ENCODE measurements around the gene MRPL58. TPM values are rescaled to one million over a fixed set of nuclear protein-coding genes. Genes with fewer than 3 reads are reported as not detected.

The MRPL58 gene
- total RNA-seq, 2 experiments from 2014 or later: 75.3 to 84.2 TPM

DNA sequence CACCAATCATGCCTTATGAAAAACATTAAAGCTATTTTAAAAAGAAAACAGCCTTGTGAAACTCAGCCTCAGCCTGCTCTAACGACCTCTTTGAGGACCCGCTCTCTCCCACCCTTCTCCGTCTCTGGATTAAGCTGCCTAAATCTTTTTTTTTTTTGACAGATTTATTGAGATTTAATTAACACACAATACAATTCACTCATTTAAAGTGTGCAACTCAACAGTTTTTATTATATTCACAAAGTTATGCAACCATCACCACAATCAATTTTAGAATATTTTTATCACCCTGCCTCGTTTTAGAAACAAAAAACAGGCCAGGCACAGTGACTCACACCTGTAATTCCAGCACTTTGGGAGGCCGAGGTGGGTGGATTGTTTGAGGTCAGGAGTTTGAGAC is 16.6 kb upstream of the MRPL58 start:
- intact Hi-C loops (cut with micrococcal nuclease; ENCODE audit: unreplicated experiment): no loop called here
- H3K79me2 ChIP-seq (ENCODE audit: insufficient read depth, low read depth, low read length): no peaks in the 10 kb centered on the region
- H3K27ac ChIP-seq (ENCODE audit: low read depth, low read length, poor library complexity, severe bottlenecking): no peak overlapping the region
- no peak overlapping the region for H3K4me3 ChIP-seq (ENCODE audit: low read depth, low read length, poor library complexity, severe bottlenecking)
- ChIA-PET CTCF (ENCODE audit: unreplicated experiment) (no interaction called here), POLR2A (interaction anchor here (1.0 to 2.3 kb wide), 3 partner anchors 8 to 17 kb away, joined by 6 to 9 read pairs (median 6); partner anchors contain the start of genes CDR2L and MRPL58)
- H2AFZ ChIP-seq (ENCODE audit: low read length): no peak overlapping the region
- no peaks in the 10 kb centered on the region for H3K9me2 ChIP-seq (ENCODE audit: insufficient read depth, low read length)
- no TSS peak for BruUV-seq (replicated peaks)
- TF ChIP-seq, protein P1, sequence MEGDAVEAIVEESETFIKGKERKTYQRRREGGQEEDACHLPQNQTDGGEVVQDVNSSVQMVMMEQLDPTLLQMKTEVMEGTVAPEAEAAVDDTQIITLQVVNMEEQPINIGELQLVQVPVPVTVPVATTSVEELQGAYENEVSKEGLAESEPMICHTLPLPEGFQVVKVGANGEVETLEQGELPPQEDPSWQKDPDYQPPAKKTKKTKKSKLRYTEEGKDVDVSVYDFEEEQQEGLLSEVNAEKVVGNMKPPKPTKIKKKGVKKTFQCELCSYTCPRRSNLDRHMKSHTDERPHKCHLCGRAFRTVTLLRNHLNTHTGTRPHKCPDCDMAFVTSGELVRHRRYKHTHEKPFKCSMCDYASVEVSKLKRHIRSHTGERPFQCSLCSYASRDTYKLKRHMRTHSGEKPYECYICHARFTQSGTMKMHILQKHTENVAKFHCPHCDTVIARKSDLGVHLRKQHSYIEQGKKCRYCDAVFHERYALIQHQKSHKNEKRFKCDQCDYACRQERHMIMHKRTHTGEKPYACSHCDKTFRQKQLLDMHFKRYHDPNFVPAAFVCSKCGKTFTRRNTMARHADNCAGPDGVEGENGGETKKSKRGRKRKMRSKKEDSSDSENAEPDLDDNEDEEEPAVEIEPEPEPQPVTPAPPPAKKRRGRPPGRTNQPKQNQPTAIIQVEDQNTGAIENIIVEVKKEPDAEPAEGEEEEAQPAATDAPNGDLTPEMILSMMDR (conservative IDR thresholded peaks at IDR 0.05; ENCODE audit: low read length): no peak
- no peak for TF ChIP-seq EZH2phosphoT487 (IDR thresholded peaks at IDR 0.05; ENCODE audit: borderline replicate concordance, low read depth, low read length)
- no peaks in the 10 kb centered on the region for H4K20me1 ChIP-seq (ENCODE audit: insufficient read depth, low read length)
- no peaks in the 10 kb centered on the region for H3K9me3 ChIP-seq (ENCODE audit: low read length)
- H3K4me2 ChIP-seq (ENCODE audit: low read length): no peak overlapping the region
- DNase-seq (ENCODE audit: low spot score): no peak
- no peaks in the 10 kb centered on the region for H3K36me3 ChIP-seq (ENCODE audit: insufficient read depth, low read length)
- H3K4me1 ChIP-seq (ENCODE audit: insufficient read depth, low read length, poor library complexity, severe bottlenecking): peaks cover 8% of the 10 kb centered on the region

DNA sequence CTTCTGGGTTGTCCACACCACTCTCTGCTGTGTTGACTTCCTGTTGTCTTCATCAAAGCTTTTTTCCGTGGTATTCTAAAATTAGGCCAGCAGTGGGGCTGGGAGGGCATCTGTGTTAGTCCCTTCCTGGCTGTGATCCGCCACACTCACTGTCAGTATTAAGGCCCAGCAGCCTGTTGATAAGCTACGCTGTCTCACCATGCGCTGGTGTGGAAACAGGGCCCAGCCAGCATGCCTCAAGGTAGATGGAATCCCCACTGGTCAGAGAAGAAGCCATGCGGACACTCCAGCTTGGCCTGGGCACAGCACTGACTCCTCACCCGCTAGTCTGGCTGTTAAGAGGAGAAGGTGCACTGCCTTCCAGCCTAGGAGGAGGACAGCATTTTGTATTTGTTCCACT is 13.7 kb upstream of the MRPL58 start:
- no TSS peak for BruUV-seq (replicated peaks)
- ChIA-PET POLR2A (no interaction called here), CTCF (ENCODE audit: unreplicated experiment) (interaction anchor here (0.8 kb wide), 1 partner anchor 25 kb away, joined by 3 read pairs; no protein-coding TSS in a partner anchor)
- Histone ChIP-seq H2AFZ (ENCODE audit: low read length) (0 out of 2 replicates have a peak overlapping the region, but pooled peaks have one; percentile 2), H3K4me2 (ENCODE audit: low read length) (no peak overlapping the region), H3K9me3 (ENCODE audit: low read length) (no peaks in the 10 kb centered on the region), H3K9me2 (ENCODE audit: insufficient read depth, low read length) (no peaks in the 10 kb centered on the region), H4K20me1 (ENCODE audit: insufficient read depth, low read length) (no peaks in the 10 kb centered on the region), H3K4me1 (ENCODE audit: insufficient read depth, low read length, poor library complexity, severe bottlenecking) (no peaks in the 10 kb centered on the region), H3K27ac (ENCODE audit: low read depth, low read length, poor library complexity, severe bottlenecking) (no peak overlapping the region), H3K79me2 (ENCODE audit: insufficient read depth, low read depth, low read length) (no peaks in the 10 kb centered on the region), H3K4me3 (ENCODE audit: low read depth, low read length, poor library complexity, severe bottlenecking) (no peak overlapping the region), H3K36me3 (ENCODE audit: insufficient read depth, low read length) (no peaks in the 10 kb centered on the region)
- intact Hi-C loops (cut with micrococcal nuclease; ENCODE audit: unreplicated experiment): no loop called here
- DNase-seq (ENCODE audit: low spot score): no peak
- TF ChIP-seq, protein P1 (conservative IDR thresholded peaks at IDR 0.05; ENCODE audit: low read length): no peak
- no peak for TF ChIP-seq EZH2phosphoT487 (IDR thresholded peaks at IDR 0.05; ENCODE audit: borderline replicate concordance, low read depth, low read length)

DNA sequence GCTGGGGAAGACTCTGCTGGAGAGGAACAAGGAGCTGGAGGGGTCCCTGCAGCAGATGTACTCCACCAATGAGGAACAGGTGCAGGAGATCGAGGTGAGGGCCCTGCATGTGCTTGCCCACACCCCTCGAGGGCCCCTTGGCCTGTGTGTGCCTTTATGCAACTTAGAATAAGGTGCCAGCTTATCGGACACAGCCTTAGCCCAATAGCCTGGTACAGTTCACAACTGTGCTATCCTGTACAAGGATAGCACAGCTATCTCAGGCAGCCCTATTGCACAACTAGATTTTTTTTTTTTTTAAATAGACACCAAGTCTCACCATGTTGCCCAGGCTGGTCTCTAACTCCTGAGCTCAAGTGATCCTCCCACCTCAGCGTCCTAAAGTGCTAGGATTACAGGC is 12.9 kb upstream of the MRPL58 start:
- H3K4me2 ChIP-seq (ENCODE audit: low read length): no peak overlapping the region
- H3K4me1 ChIP-seq (ENCODE audit: insufficient read depth, low read length, poor library complexity, severe bottlenecking): no peaks in the 10 kb centered on the region
- POLR2A ChIA-PET: interaction anchor here (0.5 to 0.6 kb wide), 2 partner anchors 11 to 385 kb away, joined by 3 to 10 read pairs; no protein-coding TSS in a partner anchor
- no peaks in the 10 kb centered on the region for H3K36me3 ChIP-seq (ENCODE audit: insufficient read depth, low read length)
- TF ChIP-seq EZH2phosphoT487 (IDR thresholded peaks at IDR 0.05; ENCODE audit: borderline replicate concordance, low read depth, low read length): no peak
- TF ChIP-seq, protein P1 (conservative IDR thresholded peaks at IDR 0.05; ENCODE audit: low read length): no peak
- no peaks in the 10 kb centered on the region for H3K9me3 ChIP-seq (ENCODE audit: low read length)
- no peak for DNase-seq (ENCODE audit: low spot score)
- H3K9me2 ChIP-seq (ENCODE audit: insufficient read depth, low read length): no peaks in the 10 kb centered on the region
- no TSS peak for BruUV-seq (replicated peaks)
- H3K79me2 ChIP-seq (ENCODE audit: insufficient read depth, low read depth, low read length): no peaks in the 10 kb centered on the region
- no peak overlapping the region for H2AFZ ChIP-seq (ENCODE audit: low read length)
- no peak overlapping the region for H3K4me3 ChIP-seq (ENCODE audit: low read depth, low read length, poor library complexity, severe bottlenecking)
- H3K27ac ChIP-seq (ENCODE audit: low read depth, low read length, poor library complexity, severe bottlenecking): no peak overlapping the region
- intact Hi-C loops (cut with micrococcal nuclease; ENCODE audit: unreplicated experiment): no loop called here
- H4K20me1 ChIP-seq (ENCODE audit: insufficient read depth, low read length): no peaks in the 10 kb centered on the region
- CTCF ChIA-PET (ENCODE audit: unreplicated experiment): interaction anchor here (0.8 to 1.0 kb wide), 2 partner anchors 25 to 38 kb away, joined by 3 read pairs; no protein-coding TSS in a partner anchor

Measured in OCI-LY7 (cell line).